Body of pancreas (tissue), 4 donors: ENCODE measurements around the gene B3GLCT. TPM values are rescaled to one million over a fixed set of nuclear protein-coding genes. Genes with fewer than 3 reads are reported as not detected.

Experiments used
- ATAC-seq: fragments of 150-250 bp; one replicate; pipeline ENCODE4 v1.9.1; 2016
- DNase-seq, 4 donors: peaks; one replicate each; pipeline ENCODE4 v3.0.0-alpha.2; 2019
- H3K27ac ChIP-seq, 4 donors: fragments of 200-600 bp; sonication (generic); 1 replicate in 3 of 4; 2 replicates in 1 of 4; pipeline versions ENCODE4 v1.5.1 to v1.6.1; 2016 to 2019; ENCODE audit warnings: mild to moderate bottlenecking in 1 of 4, mixed read lengths in 1 of 4, moderate library complexity in 1 of 4
- H3K27me3 ChIP-seq, 2 donors: fragments of 200-600 bp; sonication (generic); one replicate each; pipeline ENCODE4 v1.6.0; 2016; ENCODE audit warnings: mild to moderate bottlenecking in 1 of 2
- H3K36me3 ChIP-seq, 2 donors: fragments of 200-600 bp; sonication (generic); replicated peaks in 1 of 2; 2 replicates each; pipeline ENCODE4 v1.5.1; 2016; ENCODE audit warnings: low read depth in 2 of 2; ENCODE audit not compliant: insufficient read depth in 1 of 2
- H3K4me1 ChIP-seq: fragments of 200-600 bp; sonication (generic); one replicate; pipeline ENCODE4 v1.6.0; 2016
- H3K4me3 ChIP-seq, 2 donors: fragments of 200-600 bp; sonication (generic); 1 replicate in 1 of 2; 2 replicates in 1 of 2; pipeline ENCODE4 v1.5.1; 2016 to 2019
- H3K9me3 ChIP-seq, 3 donors: fragments of 200-600 bp; sonication (generic); 1 replicate in 2 of 3; 2 replicates in 1 of 3; pipeline ENCODE4 v1.5.1; 2016
- CTCF ChIP-seq, 7 experiments: fragments of 450-650 bp in 4 of 7; fragments of 200-600 bp in 3 of 7; sonication (generic) in 3 of 7; IDR thresholded peaks; one replicate each; pipeline ENCODE4 v1.5.1; 2016 to 2019; ENCODE audit warnings: antibody characterized with exemption in 7 of 7
- POLR2A ChIP-seq, 3 donors: fragments of 450-650 bp; IDR thresholded peaks; one replicate each; pipeline ENCODE4 v1.6.1; 2016; ENCODE audit warnings: antibody characterized with exemption in 3 of 3, mild to moderate bottlenecking in 2 of 3
- WGBS, 2 donors: methylation state at CpG; one replicate each; pipeline ENCODE4 v1.1.5; 2017; 5-methylcytosine and 5-hydroxymethylcytosine counted together
- intact Hi-C: fragments of 100-400 bp; cut with DNase I; formaldehyde crosslinking; loops from one replicate; pipeline ENCODE4 v1.15.1; 2023
- total RNA-seq, 2 donors: library from RNA; depleted of rRNA; stranded (reverse); fragments of >200 nt; gene quantifications; one replicate each; pipeline ENCODE4 v1.1.0, GENCODE V29; 2016

The B3GLCT gene
- total RNA-seq, 2 donors from 2014 or later, result 2.0 to 5.2 TPM

GRCh38 chr13:31264151-31264550 is 64.4 kb downstream of the B3GLCT start:
- no peak for TF ChIP-seq CTCF (IDR thresholded peaks at IDR 0.05)
- TF ChIP-seq POLR2A (IDR thresholded peaks at IDR 0.05), result no peak
- WGBS, 2 donors, result 97 to 100% methylated on average over 4 of the region's 4 CpGs
- DNase-seq (no peak), ATAC-seq (no peak)
- no peak overlapping the region for H3K27ac ChIP-seq
- no peaks in the 10 kb centered on the region for H3K36me3 ChIP-seq
- H3K9me3 ChIP-seq, result no peaks in the 10 kb centered on the region
- intact Hi-C loops, result no loop called here
- H3K27me3 ChIP-seq, result no peaks in the 10 kb centered on the region
- H3K4me1 ChIP-seq, result no peaks in the 10 kb centered on the region
- H3K4me3 ChIP-seq, result no peak overlapping the region

- no peak for ATAC-seq
- H3K36me3 ChIP-seq, result no peaks in the 10 kb centered on the region
- H3K4me1 ChIP-seq, result no peaks in the 10 kb centered on the region
- TF ChIP-seq POLR2A (IDR thresholded peaks at IDR 0.05) (no peak), CTCF (IDR thresholded peaks at IDR 0.05) (no peak)
- intact Hi-C loops, result no loop called here
- no peak overlapping the region for H3K4me3 ChIP-seq
- no peak overlapping the region for H3K27ac ChIP-seq
- no peaks in the 10 kb centered on the region for H3K9me3 ChIP-seq
- DNase-seq, result no peak
- WGBS, 2 donors, result 50 to 54% methylated on average over 2 of the region's 2 CpGs
- H3K27me3 ChIP-seq, result no peaks in the 10 kb centered on the region
Measured at GRCh38 chr13:31267126-31267784, 67.5 kb downstream of the B3GLCT start.

- TF ChIP-seq CTCF (IDR thresholded peaks at IDR 0.05) (no peak), POLR2A (IDR thresholded peaks at IDR 0.05) (no peak)
- DNase-seq (no peak), ATAC-seq (no peak)
- Histone ChIP-seq H3K27ac (no peak overlapping the region), H3K9me3 (no peaks in the 10 kb centered on the region), H3K36me3 (peaks cover 0 to 3% of the 10 kb centered on the region in 2 donors), H3K27me3 (no peaks in the 10 kb centered on the region), H3K4me3 (no peak overlapping the region), H3K4me1 (no peaks in the 10 kb centered on the region)
- intact Hi-C loops, result no loop called here
- WGBS, 2 donors, result 88 to 91% methylated on average over 4 of the region's 4 CpGs
Measured at GRCh38 chr13:31274390-31274789, 74.6 kb downstream of the B3GLCT start.

- DNase-seq, result no peak
- whole genome bisulfite sequencing, 2 donors, result 93 to 98% methylated on average over 5 of the region's 5 CpGs
- peaks cover 0 to 4% of the 10 kb centered on the region in 2 donors for H3K36me3 ChIP-seq
- intact Hi-C loops, result no loop called here
- no peak overlapping the region for H3K27ac ChIP-seq
- no peak overlapping the region for H3K4me3 ChIP-seq
- no peaks in the 10 kb centered on the region for H3K9me3 ChIP-seq
- no peaks in the 10 kb centered on the region for H3K27me3 ChIP-seq
- ATAC-seq, result no peak
- TF ChIP-seq POLR2A (IDR thresholded peaks at IDR 0.05) (no peak), CTCF (IDR thresholded peaks at IDR 0.05) (no peak)
- H3K4me1 ChIP-seq, result no peaks in the 10 kb centered on the region
Measured at GRCh38 chr13:31276421-31276820, 76.6 kb downstream of the B3GLCT start.

DNA sequence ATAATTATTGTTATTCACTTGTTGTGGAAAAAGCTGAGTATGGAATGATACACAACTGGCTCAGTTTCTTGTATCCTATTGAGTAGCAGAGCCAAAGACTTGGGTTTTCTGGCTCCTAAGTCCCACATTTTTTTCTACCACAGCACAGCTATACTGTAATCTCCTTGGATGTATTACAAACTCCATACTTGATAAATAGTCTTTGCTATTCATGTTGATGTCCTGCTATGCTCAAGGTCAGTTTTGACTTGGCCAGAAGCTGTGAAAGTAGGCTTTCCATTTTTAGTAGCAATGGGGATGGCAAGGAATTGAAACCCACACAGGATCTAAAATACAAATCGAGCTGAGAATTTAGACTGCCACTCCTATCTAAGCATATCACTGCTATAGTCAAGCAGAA is 79.1 kb downstream of the B3GLCT start:
- H3K4me1 ChIP-seq, result no peaks in the 10 kb centered on the region
- intact Hi-C loops, result no loop called here
- H3K27ac ChIP-seq, result no peak overlapping the region
- ATAC-seq, result no peak
- 87 to 89% methylated on average over 1 of the region's 1 CpG for WGBS, 2 donors
- peaks cover 0 to 4% of the 10 kb centered on the region in 2 donors for H3K36me3 ChIP-seq
- H3K4me3 ChIP-seq, result no peak overlapping the region
- no peak for TF ChIP-seq CTCF (IDR thresholded peaks at IDR 0.05)
- no peak for TF ChIP-seq POLR2A (IDR thresholded peaks at IDR 0.05)
- no peaks in the 10 kb centered on the region for H3K9me3 ChIP-seq
- DNase-seq, result no peak
- no peaks in the 10 kb centered on the region for H3K27me3 ChIP-seq
